HG03378 (cell line): Measurements from ENCODE around the gene CEP295NL.
"Not testable (repeated sequence)": the region's sequence is repeated elsewhere in the genome, so short reads cannot be mapped to it uniquely, and the experiment has no call there.

Experiments used
- ATAC-seq: cut with Tn5 transposase; IDR thresholded peaks from one replicate; pipeline ENCODE4 v1.9.1; 2021; ENCODE audit warnings: mild to moderate bottlenecking, moderate library complexity; ENCODE audit not compliant: unreplicated experiment

Gene CEP295NL

DNA sequence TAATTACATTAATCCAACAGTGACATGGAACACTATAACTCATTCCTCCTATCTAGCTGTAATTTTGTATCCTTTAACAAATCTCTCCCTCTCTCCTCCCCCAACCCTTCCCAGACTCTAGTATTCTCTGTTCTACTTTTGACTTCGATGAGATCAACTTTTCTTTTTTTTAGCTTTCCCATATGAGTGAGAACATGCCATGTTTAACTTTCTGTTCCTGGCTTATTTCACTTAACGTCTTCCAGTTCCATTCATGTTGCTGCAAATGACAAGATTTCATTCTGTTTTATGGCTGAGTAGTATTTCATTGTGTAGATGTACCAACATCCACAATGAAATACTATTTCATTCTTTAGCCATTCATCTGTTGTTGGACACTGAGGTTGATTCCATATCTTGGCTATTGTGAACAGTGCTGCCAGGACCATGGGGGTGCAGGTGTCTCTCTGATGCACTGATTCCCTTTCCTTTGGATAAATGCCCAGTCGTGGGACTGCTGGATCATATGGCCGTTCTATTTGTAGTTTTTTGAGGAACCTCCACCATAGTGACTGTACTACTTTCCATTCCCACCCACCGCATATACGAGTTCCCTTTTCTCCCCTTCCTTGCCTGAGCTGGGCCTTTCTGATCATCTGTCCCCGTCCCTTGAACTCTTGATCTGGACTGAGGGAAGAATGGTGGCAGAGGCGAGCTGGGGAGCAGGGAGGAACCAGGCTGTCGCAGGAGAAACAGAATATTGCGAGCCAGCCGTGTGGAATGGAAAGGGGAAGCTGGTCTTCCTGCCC is 7.7 kb upstream of the CEP295NL start:
- no peak for ATAC-seq

DNA sequence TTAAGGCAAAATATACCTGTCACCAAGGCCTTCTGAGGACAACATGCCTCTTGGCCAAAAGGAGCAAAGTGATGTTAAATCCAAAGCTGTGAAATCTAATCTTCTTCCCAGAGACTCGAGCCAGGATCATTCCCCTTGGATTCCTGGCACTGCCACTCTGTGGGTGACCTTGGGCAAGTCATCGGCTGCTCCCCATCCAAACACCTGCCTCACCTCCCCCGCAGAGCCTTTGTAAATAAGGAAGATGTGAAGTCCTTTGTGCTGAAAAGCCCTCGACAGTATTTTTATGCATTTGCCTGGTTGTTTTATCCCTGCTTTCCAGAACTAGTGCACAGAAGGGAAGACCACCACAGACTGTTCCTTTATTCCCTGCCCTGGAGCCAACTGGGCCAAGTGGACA is 5.4 kb upstream of the CEP295NL start:
- no peak for ATAC-seq

DNA sequence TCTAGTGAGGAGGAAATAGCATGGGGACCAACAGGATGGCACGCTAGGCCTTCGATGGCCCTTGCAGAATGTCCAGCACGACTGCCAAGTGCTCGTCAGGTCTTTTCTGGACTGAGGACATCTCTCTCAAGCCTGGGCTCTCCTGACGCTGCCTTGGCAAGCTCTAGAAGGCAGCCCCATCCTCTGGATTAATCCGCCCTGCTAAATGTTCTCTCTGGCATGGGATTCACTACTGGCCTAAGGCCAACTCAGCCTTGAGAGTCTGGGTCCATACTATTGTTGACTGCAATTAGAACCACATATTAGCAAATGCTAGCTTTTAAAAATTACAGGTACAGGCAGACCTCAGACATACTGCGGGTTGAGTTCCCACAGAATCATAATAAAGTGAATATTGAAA is 2.5 kb upstream of the CEP295NL start:
- ATAC-seq = no peak

DNA sequence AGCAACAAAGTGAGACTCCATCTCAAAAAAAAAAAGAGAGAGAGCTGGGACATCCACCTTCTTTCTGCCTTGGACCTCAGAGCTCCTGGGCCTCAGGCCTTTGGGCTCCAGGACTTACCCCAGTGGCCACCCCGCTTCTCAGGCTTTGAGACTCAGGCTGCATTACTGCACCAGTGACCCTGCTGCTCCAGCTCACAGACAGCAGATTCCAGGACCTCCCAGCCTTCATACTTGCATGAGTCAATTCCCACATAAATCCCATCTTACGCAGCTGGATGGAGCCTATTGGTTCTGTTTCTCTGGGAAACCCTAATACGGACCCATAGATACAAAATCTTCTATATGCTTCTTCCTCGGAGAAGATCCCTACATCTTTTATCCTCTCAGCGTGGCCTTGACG is 2.1 kb upstream of the CEP295NL start:
- no peak for ATAC-seq

DNA sequence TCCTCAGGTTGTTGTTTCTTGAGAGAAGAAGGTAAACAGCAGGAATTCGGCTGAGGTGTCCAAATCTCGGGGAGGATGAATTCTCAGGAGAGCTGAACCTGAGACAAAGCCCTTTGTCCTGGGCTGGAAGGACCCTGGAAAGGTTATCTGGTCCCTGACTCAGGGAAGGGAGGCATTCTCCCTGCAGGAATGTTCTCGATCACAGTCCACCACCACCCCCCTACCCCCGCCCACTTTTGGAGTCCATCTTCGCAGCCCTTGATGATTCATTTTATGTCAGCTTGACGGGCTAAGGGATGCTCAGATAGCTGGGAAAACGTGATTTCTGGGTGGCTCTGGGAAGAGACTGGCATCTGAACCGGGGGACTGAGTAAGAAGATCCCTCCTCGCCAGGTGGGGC is 1.4 kb upstream of the CEP295NL start:
- ATAC-seq = no peak

DNA sequence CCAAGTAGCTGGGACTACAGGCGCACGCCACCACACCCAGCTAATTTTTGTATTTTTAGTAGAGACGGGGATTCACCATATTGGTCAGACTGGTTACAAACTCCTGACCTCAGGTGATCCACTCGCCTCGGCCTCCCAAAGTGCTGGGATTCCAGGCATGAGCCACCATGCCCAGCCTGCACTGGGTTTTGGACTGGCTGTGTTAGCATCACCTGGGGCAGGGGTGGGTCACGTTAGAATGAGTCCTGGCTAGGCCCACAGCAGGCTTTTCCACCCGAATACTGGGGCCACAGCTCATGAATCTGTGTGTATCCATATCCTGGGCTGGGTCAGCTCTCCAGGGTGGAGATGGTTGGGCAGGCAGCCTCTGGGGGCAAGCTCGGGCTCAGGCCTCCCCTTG is 770 bp downstream of the CEP295NL start:
- ATAC-seq = not testable (repeated sequence)

DNA sequence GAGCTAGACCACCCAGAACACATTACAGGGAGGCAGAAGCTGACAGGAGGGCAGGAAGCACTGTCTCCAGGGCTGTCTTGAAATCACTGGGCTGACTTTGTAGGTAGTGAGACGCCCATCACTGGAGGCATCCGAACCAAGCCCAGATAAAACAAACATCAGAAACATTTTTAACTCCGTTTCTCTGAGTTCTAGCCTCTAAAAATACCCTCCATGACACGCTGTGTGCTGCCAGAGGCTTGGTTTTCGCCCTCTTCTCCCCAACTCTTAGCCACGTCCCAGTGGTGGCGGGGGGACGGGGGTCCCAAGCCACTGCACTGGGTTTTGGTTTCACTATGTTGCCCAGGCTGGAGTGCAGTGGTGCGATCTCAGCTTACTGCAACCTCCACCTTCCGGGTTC is 1.2 kb downstream of the CEP295NL start:
- ATAC-seq = no peak

DNA sequence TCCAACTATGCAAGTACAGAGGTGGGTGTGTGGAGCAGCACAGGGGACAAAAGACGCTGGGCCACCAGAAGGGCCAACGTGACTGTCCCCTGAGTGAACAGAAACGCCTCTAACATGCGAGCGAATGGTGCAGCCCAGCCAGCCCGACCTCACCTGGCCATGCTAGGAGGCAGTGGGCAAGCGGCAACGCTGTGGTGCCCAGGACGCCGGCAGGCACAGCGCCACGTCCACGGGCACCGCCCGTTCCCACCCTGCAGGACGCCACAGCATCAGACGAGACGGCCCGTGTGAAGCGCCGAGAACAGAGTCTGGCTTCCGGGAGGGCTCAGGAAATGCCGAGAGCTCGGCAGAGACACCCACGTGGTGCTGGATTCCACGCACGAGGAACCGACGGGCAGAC is 2.2 kb downstream of the CEP295NL start:
- no peak for ATAC-seq

DNA sequence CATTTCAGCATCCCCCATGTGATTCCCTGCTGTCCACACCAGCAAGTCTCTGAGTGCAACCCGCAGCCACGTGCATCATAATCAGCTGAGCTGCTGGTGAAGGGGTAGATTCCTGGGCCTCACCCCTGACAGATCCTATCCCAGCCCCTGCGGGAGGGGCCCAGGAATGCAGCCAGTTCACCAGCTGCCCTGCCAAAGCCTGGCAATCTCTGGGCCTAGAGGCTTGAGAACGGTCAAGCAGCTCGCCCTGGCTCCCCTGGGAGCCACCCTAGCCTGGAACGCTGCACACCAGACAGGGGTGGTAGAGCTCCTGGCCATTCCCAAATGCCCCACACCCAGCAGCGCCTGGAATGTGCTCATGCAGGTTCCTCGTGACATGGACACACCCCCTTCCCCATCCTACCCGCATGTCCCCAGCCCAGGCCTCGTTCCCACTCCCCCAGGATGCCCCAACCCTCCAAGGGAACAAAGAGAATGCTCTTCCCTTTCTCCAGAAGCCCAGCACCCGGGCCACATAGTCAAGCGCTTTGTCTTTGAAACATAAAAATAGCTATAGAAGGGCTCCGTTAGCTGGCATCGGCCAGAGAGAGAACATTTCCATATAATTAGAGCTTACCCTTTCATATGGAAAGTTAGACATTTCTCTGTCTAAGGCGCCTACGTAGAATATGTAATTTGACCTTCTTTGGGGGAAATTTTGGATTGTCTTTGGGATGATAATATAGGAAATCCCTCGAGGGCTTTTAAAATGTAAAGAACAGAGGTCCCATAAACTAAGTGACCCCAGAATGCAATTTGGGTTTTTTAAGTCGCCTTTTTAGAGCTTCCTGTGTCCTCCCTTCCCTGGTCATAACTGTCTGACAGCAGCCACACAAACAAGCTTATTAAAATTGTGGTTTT is 3.4 kb downstream of the CEP295NL start:
- ATAC-seq = no peak

DNA sequence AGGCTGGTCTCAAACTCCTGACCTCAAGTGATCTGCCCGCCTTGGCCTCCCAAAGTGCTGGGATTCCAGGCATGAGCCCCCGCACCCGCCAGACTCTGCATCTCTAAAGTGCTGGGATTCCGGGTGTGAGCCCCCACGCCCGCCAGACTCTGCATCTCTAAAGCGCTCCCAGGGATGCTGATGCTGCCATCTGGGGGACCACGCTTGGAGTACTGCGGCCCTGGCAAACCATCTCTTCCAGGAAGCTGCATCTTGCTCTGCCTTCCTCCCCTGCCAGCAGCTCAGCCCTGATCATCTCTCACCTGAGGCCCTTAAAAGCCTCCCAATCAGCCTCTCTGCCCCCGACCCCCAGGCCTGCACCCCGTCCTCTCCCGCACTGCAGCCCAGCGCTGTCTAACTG is 4.1 kb downstream of the CEP295NL start:
- ATAC-seq = no peak

DNA sequence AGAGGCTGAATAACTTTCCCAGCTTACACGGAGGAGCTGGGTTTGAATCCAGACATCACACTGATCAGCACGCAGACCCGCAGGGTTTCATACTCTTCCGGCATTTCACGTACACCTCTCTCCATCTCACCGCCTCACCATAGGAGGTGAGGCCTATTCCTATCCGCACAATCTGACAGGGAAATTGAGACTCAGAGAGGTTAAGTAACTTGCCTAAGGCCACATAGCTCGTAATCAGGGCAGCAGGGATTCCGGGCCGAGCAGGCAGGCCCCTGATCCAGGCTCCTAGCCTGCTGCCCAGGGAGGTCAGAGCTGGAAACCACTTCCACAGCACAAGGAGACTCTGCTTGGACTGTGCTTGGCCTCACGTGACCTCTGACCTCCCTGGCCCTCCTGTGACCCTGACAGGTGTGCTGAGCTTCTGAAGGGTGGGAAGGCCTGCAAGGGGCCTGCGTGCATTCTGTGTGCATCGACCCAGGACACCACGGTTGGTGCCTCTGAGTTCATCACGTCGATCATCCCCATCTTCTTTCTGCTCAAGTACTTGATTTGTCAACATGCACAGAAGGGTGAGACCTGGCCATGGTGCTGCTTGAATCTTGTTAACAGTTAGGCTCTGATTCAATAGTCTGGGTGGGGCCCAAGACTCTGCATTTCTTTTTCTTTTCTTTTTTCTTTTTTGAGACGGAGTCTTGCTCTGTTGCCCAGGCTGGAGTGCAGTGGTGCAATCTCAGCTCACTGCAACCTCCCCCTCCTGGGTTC is 4.7 kb downstream of the CEP295NL start:
- no peak for ATAC-seq

DNA sequence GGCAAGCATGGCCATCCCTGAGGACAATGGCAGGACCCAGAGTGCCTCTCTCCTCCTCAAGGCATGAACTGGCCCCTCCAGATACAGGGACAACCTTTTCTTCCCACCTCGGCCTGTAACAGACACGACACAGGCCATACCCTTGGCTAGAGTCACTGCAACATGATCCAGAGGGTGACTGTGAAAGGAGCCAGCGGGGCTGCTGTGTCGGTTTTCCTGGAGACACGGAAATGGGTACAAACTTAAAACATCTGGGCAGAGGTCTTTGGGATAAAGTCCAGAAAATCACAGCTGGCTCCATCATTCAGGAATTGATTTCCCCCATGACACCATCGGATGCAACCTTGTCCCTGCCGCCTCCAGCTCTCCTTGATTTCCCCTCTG is 5.3 kb downstream of the CEP295NL start:
- no peak for ATAC-seq

DNA sequence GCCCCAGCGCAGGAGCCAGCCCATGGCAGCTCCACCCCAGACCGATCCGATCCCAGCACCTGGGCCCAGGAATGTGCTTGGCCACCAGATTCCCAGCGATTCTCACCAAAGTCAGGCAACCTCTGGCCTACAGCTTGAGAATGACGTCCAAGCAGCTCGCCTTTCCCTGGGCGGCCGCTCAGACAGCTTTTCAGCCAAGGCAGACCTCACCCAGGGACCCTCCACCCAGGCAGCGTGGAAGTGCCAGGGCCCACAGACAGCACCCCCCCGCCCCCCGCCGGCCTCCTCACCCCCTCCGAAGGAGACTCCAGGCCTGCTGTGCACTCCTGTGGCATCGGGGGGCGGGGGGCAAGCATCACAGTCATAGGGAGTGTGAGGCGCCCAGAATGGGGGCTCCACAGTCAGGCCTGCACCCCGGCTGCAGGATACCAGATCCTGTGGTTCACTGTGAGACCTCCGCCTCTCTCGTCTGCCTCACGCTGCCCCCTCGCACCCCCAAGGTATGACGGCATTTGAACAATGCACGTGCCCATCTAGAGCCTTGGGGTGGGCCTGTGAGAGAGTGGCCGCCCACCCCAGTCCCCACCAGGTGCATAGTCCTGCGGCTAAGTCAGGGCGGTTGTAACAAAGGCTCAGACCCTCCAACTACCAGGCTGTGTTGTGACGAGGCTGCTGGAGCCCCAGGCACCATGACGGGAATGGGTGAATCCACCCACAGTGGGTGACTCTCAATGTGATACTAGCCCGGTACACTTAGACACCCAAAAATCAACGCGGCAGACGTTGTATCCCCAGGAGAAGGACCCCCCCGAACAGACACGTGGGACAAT is 6.0 kb downstream of the CEP295NL start:
- no peak for ATAC-seq

DNA sequence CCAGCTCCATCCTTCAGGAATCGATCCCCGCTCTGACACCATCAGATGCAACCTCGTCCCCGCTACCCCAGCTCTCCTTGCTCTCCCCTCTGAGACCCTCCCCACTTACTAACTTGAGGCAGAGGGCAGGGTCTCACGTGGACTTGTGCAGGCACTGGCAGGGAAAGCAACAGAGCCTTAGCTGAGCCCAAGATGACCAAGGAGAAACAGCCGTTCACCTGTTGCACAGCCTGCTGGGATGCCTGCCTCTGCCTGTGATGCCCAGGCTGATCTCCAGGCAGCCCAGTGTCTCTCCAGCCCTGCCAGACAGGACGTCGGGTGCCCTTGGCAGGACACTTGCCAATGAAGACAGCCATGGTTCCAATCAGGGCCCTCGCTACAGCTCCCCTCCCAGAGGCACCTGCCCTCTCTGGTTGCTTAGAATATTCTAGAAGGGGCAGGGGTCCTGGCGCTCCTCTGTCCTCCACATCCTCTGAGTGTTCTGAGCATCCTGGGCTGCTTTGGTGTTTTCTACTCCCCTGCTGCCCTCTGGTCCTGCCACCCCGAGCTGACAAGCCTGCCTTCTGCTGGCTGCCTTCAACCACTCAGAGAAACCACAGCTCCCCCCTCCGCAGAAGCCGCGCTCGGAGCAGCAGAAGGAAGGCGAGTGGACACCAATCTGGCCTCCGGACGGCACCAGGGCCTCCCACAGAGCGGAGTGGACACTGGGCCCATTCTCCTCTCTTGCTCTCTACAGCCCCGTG is 6.7 kb downstream of the CEP295NL start:
- ATAC-seq = no peak

DNA sequence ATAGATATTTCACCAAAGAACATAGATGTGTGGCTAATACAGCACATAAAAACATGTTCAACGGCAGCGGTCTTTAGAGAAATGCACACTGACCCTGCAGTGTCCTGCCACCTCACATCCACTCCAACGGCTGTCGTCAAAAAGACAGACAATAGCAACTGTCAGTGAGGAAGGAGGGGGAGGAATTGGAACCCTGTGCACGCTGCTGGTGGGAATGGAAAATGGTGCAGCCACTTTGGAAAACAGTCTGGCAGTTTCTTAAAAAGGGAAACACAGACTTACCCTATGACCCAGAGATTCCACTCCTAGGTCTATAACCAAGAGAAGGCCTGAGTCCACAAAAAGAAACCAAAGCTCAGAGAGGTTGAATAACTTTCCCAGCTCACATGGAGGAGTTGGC is 7.7 kb downstream of the CEP295NL start:
- no peak for ATAC-seq

DNA sequence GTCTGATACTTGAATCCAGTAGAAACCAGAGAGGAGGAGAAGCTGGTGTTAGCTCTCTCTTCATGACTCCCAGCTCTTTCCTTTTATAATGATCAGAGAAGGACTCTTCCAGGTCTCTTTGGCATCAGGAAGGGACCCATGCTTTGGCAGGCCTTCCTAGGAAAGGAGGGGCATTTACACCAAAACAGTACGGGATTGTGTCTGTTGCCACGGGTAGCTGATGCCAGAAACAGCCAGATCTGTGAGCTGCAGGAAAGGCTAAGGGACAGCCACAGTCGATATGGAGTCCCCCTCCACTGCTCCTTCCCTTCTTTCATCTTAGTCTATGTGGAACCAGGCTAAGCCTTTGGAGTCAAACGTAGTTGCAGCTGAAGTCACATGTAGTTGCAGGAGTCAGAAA is 9.3 kb downstream of the CEP295NL start:
- no peak for ATAC-seq

DNA sequence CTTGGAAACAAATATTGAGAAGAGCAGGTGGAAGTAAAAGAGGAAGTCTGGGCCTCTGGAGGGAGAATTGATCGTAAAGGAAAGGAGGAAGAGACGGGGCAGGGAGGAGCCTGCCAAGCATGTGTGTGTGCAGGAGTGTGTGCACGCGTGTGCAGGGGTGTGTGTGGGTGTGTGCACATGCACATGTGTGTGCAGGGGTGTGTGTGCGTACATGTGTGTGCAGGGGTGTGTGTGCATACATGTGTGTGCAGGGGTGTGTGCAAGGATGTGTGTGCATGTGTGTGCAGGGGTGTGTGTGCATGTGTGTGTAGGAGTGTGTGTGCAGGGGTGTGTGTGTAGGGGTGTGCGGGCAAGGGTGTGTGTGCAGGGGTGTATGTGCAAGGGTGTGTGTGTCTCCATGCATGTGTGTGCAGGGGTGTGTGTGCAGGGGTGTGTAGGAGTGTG is 10.0 kb downstream of the CEP295NL start:
- ATAC-seq = no peak

DNA sequence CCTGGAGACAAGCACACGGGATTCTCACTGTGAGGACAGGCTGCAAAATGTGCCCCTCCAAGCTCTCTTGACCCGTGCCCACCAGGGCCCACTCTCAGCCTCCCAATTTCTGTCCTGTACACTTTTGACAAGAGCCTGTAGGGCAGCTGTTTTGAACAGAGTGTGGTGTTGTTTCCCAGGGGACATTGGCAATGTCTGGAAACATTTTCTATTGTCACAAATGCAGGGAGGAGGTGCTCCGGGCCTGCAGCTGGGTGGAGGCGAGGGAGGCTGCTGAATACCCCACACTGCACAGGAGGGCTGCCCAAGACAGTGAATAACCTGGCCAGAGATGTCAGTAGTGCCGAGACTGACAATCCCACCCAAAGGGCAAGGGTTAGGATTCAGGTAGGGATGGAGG is 10.5 kb downstream of the CEP295NL start:
- no peak for ATAC-seq

DNA sequence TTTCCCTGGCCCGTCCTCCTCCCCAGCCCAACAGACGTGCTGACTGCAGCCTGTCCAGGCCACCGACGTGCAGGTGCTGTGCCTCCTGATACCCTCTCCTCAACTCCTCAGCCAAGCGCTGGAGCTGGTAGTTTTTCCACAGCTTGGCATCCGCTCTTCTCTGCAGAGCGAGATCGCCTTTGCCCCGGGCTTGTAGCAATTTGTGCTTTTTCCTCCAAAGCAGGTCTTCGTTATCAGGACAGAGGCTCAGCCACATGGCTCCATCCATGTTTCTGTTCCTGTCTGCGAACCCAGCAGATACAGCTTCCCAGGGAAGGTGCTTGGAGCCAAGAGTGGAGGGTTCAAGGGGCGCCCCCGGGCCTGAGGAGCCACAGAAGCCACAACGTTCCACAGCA is 10.9 kb downstream of the CEP295NL start:
- no peak for ATAC-seq
